Smooth muscle cell (in vitro differentiated cells): ENCODE results near the gene ZNF814. TPM values are rescaled to one million over a fixed set of nuclear protein-coding genes. Genes with fewer than 3 reads are reported as not detected.

Experiments
- DNase-seq: peaks from one replicate; lab custom pipeline; 2025; ENCODE audit not compliant: unreplicated experiment; lab: John Stamatoyannopoulos, UW
- H2AFZ ChIP-seq: fragments of 200-600 bp; sonication (generic); 2 replicates; pipeline ENCODE4 v1.6.0; 2016; ENCODE audit warnings: antibody characterized with exemption, low read depth, mild to moderate bottlenecking
- H3F3A ChIP-seq: fragments of 200-600 bp; sonication (generic); 2 replicates; pipeline ENCODE4 v1.6.0; 2017; ENCODE audit warnings: antibody characterized with exemption, low read depth
- H3K27ac ChIP-seq: fragments of 200-600 bp; sonication (generic); 2 replicates; pipeline ENCODE4 v1.5.1; 2016; ENCODE audit warnings: low read depth, mild to moderate bottlenecking
- H3K27me3 ChIP-seq: fragments of 200-600 bp; sonication (generic); 2 replicates; pipeline ENCODE4 v1.6.1; 2016; ENCODE audit warnings: low read depth, mild to moderate bottlenecking
- H3K36me3 ChIP-seq: fragments of 200-600 bp; sonication (generic); 2 replicates; pipeline ENCODE4 v1.5.1; 2016; ENCODE audit warnings: low read depth
- H3K4me1 ChIP-seq: fragments of 200-600 bp; sonication (generic); 2 replicates; pipeline ENCODE4 v1.5.1; 2016; ENCODE audit warnings: low read depth
- H3K4me2 ChIP-seq: fragments of 200-600 bp; sonication (generic); 2 replicates; pipeline ENCODE4 v1.6.0; 2016; ENCODE audit warnings: mild to moderate bottlenecking
- H3K4me3 ChIP-seq: fragments of 200-600 bp; sonication (generic); 2 replicates; pipeline ENCODE4 v1.5.1; 2016; ENCODE audit warnings: mild to moderate bottlenecking
- H3K79me2 ChIP-seq: fragments of 200-600 bp; sonication (generic); 2 replicates; pipeline ENCODE4 v1.6.0; 2016; ENCODE audit warnings: low read depth, mild to moderate bottlenecking
- H3K9ac ChIP-seq: fragments of 200-600 bp; sonication (generic); 2 replicates; pipeline ENCODE4 v1.6.0; 2016; ENCODE audit warnings: low read depth
- H3K9me3 ChIP-seq: fragments of 200-600 bp; sonication (generic); replicated peaks from 2 replicates; pipeline ENCODE4 v1.5.1; 2016; ENCODE audit warnings: low read depth
- H4K20me1 ChIP-seq: fragments of 200-600 bp; sonication (generic); 2 replicates; pipeline ENCODE4 v1.6.0; 2016; ENCODE audit warnings: low read depth
- CTCF ChIP-seq: fragments of 200-600 bp; sonication (generic); IDR thresholded peaks from 2 replicates; pipeline ENCODE4 v1.5.1; 2017; ENCODE audit warnings: borderline replicate concordance, mild to moderate bottlenecking, antibody characterized with exemption; ENCODE audit not compliant: insufficient read depth, poor library complexity, severe bottlenecking
- WGBS: methylation state at CpG from one replicate; pipeline ENCODE4 v1.1.7; 2016; ENCODE audit warnings: low lambda C conversion rate; 5-methylcytosine and 5-hydroxymethylcytosine counted together
- polyA plus RNA-seq: library from polyadenylated mRNA; unstranded; fragments of >200 nt; fragmentation: Nextera tagmentation; extraction: Ambion mirVana; gene quantifications from 2 replicates; pipeline ENCODE4 v1.2.1, GENCODE V29; 2016
- total RNA-seq: library from RNA; depleted of rRNA; stranded (reverse); fragments of >200 nt; gene quantifications from 2 replicates; pipeline ENCODE4 v1.2.3, GENCODE V29; 2014

ZNF814 gene
- total and polyA plus RNA-seq, 2 experiments from 2014 or later = 9.7 to 16.7 TPM

- Histone ChIP-seq H3K27ac (no peak overlapping the region), H3K4me2 (no peak overlapping the region), H3K9ac (no peak overlapping the region), H3F3A (peaks cover 5% of the 10 kb centered on the region), H3K79me2 (peaks cover 4% of the 10 kb centered on the region), H3K9me3 (no peaks in the 10 kb centered on the region), H3K27me3 (no peaks in the 10 kb centered on the region), H2AFZ (no peak overlapping the region), H3K4me1 (peaks cover 51% of the 10 kb centered on the region), H4K20me1 (peaks cover 8% of the 10 kb centered on the region), H3K4me3 (no peak overlapping the region), H3K36me3 (no peaks in the 10 kb centered on the region)
- no peak for DNase-seq
- TF ChIP-seq CTCF = no peak
- WGBS = 67% methylated on average over 5 of the region's 5 CpGs
Measured at GRCh38 chr19:57800696-57801095, 88.1 kb downstream of the ZNF814 start.

Other genes starting within 250 kb of the ZNF814 start
- gene ZSCAN4, start 220.1 kb downstream of the ZNF814 start, total RNA-seq = 0.27 TPM in 1 of 2 replicates, not detected in the other
- 0.38 TPM in 1 of 2 replicates, not detected in the other for gene ZSCAN4, start 220.1 kb downstream of the ZNF814 start, polyA plus RNA-seq
- gene ZNF551, start 207.1 kb downstream of the ZNF814 start, total RNA-seq = 8.2 and 11.1 TPM in 2 replicates
- 1.1 and 1.6 TPM in 2 replicates for gene ZNF551, start 207.1 kb downstream of the ZNF814 start, polyA plus RNA-seq
- 7.3 and 9.6 TPM in 2 replicates for gene ZNF154, start 179.8 kb downstream of the ZNF814 start, total RNA-seq
- 3.3 and 8.1 TPM in 2 replicates for gene ZNF154, start 179.8 kb downstream of the ZNF814 start, polyA plus RNA-seq
- gene ZNF671, start 161.4 kb downstream of the ZNF814 start, total RNA-seq = 4.7 and 7.0 TPM in 2 replicates
- gene ZNF671, start 161.4 kb downstream of the ZNF814 start, polyA plus RNA-seq = 5.2 and 5.5 TPM in 2 replicates
- 12.7 and 13.6 TPM in 2 replicates for gene ZNF776, start 142.2 kb downstream of the ZNF814 start, total RNA-seq
- 4.4 and 8.9 TPM in 2 replicates for gene ZNF776, start 142.2 kb downstream of the ZNF814 start, polyA plus RNA-seq
- 8.2 and 20.3 TPM in 2 replicates for gene ZNF586, start 119.4 kb downstream of the ZNF814 start, total RNA-seq
- 3.2 and 4.1 TPM in 2 replicates for gene ZNF586, start 119.4 kb downstream of the ZNF814 start, polyA plus RNA-seq
- 2.8 and 6.7 TPM in 2 replicates for gene ZNF552, start 74.1 kb downstream of the ZNF814 start, total RNA-seq
- gene ZNF552, start 74.1 kb downstream of the ZNF814 start, polyA plus RNA-seq = 1.9 and 6.4 TPM in 2 replicates
- gene ZNF587B, start 58.7 kb downstream of the ZNF814 start, total RNA-seq = 6.7 and 8.0 TPM in 2 replicates
- 1.2 and 4.3 TPM in 2 replicates for gene ZNF587B, start 58.7 kb downstream of the ZNF814 start, polyA plus RNA-seq
- 13.9 and 22.8 TPM in 2 replicates for gene ZNF587, start 39.2 kb downstream of the ZNF814 start, total RNA-seq
- 3.9 and 8.5 TPM in 2 replicates for gene ZNF587, start 39.2 kb downstream of the ZNF814 start, polyA plus RNA-seq
- gene ZNF417, start 27.6 kb upstream of the ZNF814 start, total RNA-seq = 9.8 and 12.0 TPM in 2 replicates
- 2.6 and 5.1 TPM in 2 replicates for gene ZNF417, start 27.6 kb upstream of the ZNF814 start, polyA plus RNA-seq
- gene ZNF418, start 46.4 kb upstream of the ZNF814 start, total RNA-seq = 7.5 and 10.2 TPM in 2 replicates
- 1.6 and 1.8 TPM in 2 replicates for gene ZNF418, start 46.4 kb upstream of the ZNF814 start, polyA plus RNA-seq
- 4.5 and 10.3 TPM in 2 replicates for gene ZNF256, start 58.7 kb upstream of the ZNF814 start, total RNA-seq
- gene ZNF256, start 58.7 kb upstream of the ZNF814 start, polyA plus RNA-seq = 3.2 and 4.0 TPM in 2 replicates
- gene C19orf18, start 85.5 kb upstream of the ZNF814 start, total RNA-seq = 0.67 TPM in 1 of 2 replicates, not detected in the other
- 2.0 and 2.1 TPM in 2 replicates for gene C19orf18, start 85.5 kb upstream of the ZNF814 start, polyA plus RNA-seq
- gene ZNF606, start 113.8 kb upstream of the ZNF814 start, total RNA-seq = 15.7 and 18.6 TPM in 2 replicates
- 5.2 and 8.6 TPM in 2 replicates for gene ZNF606, start 113.8 kb upstream of the ZNF814 start, polyA plus RNA-seq
- gene ZSCAN1, start 145.0 kb upstream of the ZNF814 start, total RNA-seq = 1.8 TPM in 1 of 2 replicates, not detected in the other
- 0.94 and 1.4 TPM in 2 replicates for gene ZSCAN1, start 145.0 kb upstream of the ZNF814 start, polyA plus RNA-seq
- gene ZNF135, start 170.2 kb upstream of the ZNF814 start, total RNA-seq = 3.7 and 4.8 TPM in 2 replicates
- gene ZNF135, start 170.2 kb upstream of the ZNF814 start, polyA plus RNA-seq = 3.2 and 3.6 TPM in 2 replicates
- 32.9 and 34.6 TPM in 2 replicates for gene ZSCAN18, start 209.2 kb upstream of the ZNF814 start, total RNA-seq
- 54.6 and 66.5 TPM in 2 replicates for gene ZSCAN18, start 209.2 kb upstream of the ZNF814 start, polyA plus RNA-seq